Heart right ventricle (tissue), 16 donors: ENCODE measurements around the gene MYO10. TPM values are rescaled to one million over a fixed set of nuclear protein-coding genes. Genes with fewer than 3 reads are reported as not detected.
"Not testable (repeated sequence)": the region's sequence is repeated elsewhere in the genome, so short reads cannot be mapped to it uniquely, and the experiment has no call there.

Source experiments
- ATAC-seq, 8 donors: fragments of 200-7000 bp; cut with Tn5 transposase; one replicate each; pipeline ENCODE4 v1.9.1; 2020; ENCODE audit warnings: mild to moderate bottlenecking in 8 of 8, moderate library complexity in 8 of 8, moderate number of reproducible peaks in 1 of 8
- DNase-seq, 2 donors: peaks; one replicate each; pipeline ENCODE4 v3.0.0-alpha.2; 2020
- H3K27ac ChIP-seq, 10 donors: fragments of 200-600 bp; sonication (generic) in 2 of 10; one replicate each; pipeline versions ENCODE4 v1.5.0 to v1.8.0; 2020 to 2022; ENCODE audit warnings: mild to moderate bottlenecking in 3 of 10
- H3K27me3 ChIP-seq, 7 donors: fragments of 200-600 bp; one replicate each; pipeline ENCODE4 v1.8.0; 2021 to 2022; ENCODE audit warnings: mild to moderate bottlenecking in 2 of 7
- H3K36me3 ChIP-seq, 9 donors: fragments of 200-600 bp; sonication (generic) in 1 of 9; one replicate each; pipeline versions ENCODE4 v1.5.0 to v1.8.0; 2020 to 2022; ENCODE audit warnings: mild to moderate bottlenecking in 2 of 9
- H3K4me1 ChIP-seq, 9 donors: fragments of 200-600 bp; sonication (generic) in 1 of 9; one replicate each; pipeline versions ENCODE4 v1.5.0 to v1.8.0; 2020 to 2022; ENCODE audit warnings: mild to moderate bottlenecking in 4 of 9
- H3K4me3 ChIP-seq, 10 donors: fragments of 200-600 bp; sonication (generic) in 2 of 10; one replicate each; pipeline versions ENCODE4 v1.5.0 to v1.8.0; 2020 to 2022; ENCODE audit warnings: mild to moderate bottlenecking in 7 of 10, moderate library complexity in 2 of 10
- H3K9me3 ChIP-seq, 11 donors: fragments of 200-600 bp in 10 of 11; sonication (generic) in 2 of 11; one replicate each; pipeline versions ENCODE4 v1.5.0 to v1.8.0; 2013 to 2022; ENCODE audit warnings: mild to moderate bottlenecking in 2 of 11, control low read depth in 1 of 11, moderate library complexity in 1 of 11
- CTCF ChIP-seq, 9 donors: fragments of 200-600 bp; sonication (generic) in 2 of 9; IDR thresholded peaks; one replicate each; pipeline versions ENCODE4 v1.5.0 to v1.8.0; 2021 to 2022; ENCODE audit warnings: antibody characterized with exemption in 9 of 9, mild to moderate bottlenecking in 5 of 9, moderate library complexity in 1 of 9
- WGBS, 2 donors: extraction: QIAGEN DNeasy Blood & Tissue Kit; methylation state at CpG; one replicate each; pipeline ENCODE4 v1.1.7; 2013; ENCODE audit warnings: inconsistent platforms in 1 of 2; 5-methylcytosine and 5-hydroxymethylcytosine counted together
- intact Hi-C, 10 donors: fragments of 100-400 bp; cut with DNase I; formaldehyde crosslinking; loops; one replicate each; pipeline versions ENCODE4 v1.11.1 to v1.14.2; 2022
- polyA plus RNA-seq, 2 donors: library from polyadenylated mRNA; stranded (reverse); fragments of 200-250 nt; gene quantifications; one replicate each; pipeline ENCODE4 v1.2.3, GENCODE V29; 2013
- total RNA-seq, 10 donors: library from RNA; stranded (reverse); fragmentation: NEBNext Ultra II Directional in 3 of 10; extraction: Animal tissue kit (Norgen Biotek cat#: 25700) in 3 of 10; gene quantifications; one replicate each; pipeline versions ENCODE4 v1.2.1 to v1.2.4, GENCODE V29; 2021 to 2023
- donor health status: Arrhythmogenic right ventricular cardiomyopathy.
- donor health status: ischemic (EF 13 %, LVEDD 7.1; RV severe dilation, severe dysfunction).
- donor health status: healthy with polysubstance abuse.
- donor health status: DM: no; HTN: yes; CAD: no.
- donor health status: DM: no; HTN: no; CAD: no.
- donor health status: ischemic (EF 25% LVEDD 6.9; RV normal size, moderate dysfunction).
- donor health status: ischemic (EF 25% LVEDD 5.7; RV mildly dilated, moderate dysfunction).
- donor health status: healthy.
- donor health status: DM: yes; HTN: yes; CAD: no.
- donor health status: Ischemic cardiomyopathy.
- donor health status: ischemic (EF 35%, LVEDD 5.7; RV mildly dilated, moderate dysfunction).
- donor health status: nonischemic (EF 11% LVEDD 7.7; RV severe dilation, severe dysfunction).
- donor health status: DM: yes; HTN: yes; CAD: no.
- donor health status: PGD.
- donor health status: ischemic (EF 29% LVEDD 5.4; RV normal size, mild dysfunction).
- donor health status: nonischemic (EF 23%, LVEDD 6.1; RV moderate dilation, normal function).

The MYO10 gene
- total and polyA plus RNA-seq, 12 donors, result 1.2 to 8.2 (median 4.6) TPM

DNA sequence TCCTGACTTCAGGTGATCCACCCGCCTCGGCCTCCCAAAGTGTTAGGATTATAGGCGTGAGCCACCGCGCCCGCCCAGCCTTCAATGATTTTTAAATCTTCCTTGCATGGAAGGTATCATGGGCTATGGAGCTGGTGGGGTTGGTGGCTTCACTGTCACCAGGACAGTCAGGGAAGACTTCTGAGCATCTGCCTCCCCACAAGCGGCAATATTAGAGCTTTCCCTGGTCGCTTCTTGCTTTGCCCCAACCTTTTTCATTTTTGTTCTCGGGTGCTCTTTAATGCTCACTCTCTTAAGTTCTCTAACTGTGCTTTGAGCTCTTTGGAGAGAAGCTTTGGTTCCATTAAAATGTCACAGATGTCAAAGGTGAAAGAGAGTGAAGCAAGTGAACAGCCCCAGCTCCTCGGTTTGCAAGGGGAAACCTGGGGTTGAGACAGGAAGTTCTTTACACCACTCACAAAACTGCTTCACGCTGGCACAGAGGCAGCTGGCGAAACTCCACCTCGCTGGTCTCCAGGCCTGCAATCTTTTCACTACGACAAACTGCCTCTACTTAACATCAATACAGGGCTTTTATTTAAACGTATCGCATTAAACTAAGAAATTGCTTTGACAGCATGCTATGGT, 176.8 kb downstream of the MYO10 start:
- DNase-seq, result no peak
- Histone ChIP-seq H3K36me3 (peaks cover 0 to 91% (median 0%) of the 10 kb centered on the region in 9 donors), H3K27me3 (no peaks in the 10 kb centered on the region), H3K4me1 (no peaks in the 10 kb centered on the region), H3K4me3 (no peak overlapping the region), H3K9me3 (no peaks in the 10 kb centered on the region), H3K27ac (no peak overlapping the region)
- intact Hi-C loops, result no loop called here
- WGBS, 2 donors, result 88 to 89% methylated on average over 16 of the region's 16 CpGs
- TF ChIP-seq CTCF (IDR thresholded peaks at IDR 0.05), result no peak
- no peak for ATAC-seq

DNA sequence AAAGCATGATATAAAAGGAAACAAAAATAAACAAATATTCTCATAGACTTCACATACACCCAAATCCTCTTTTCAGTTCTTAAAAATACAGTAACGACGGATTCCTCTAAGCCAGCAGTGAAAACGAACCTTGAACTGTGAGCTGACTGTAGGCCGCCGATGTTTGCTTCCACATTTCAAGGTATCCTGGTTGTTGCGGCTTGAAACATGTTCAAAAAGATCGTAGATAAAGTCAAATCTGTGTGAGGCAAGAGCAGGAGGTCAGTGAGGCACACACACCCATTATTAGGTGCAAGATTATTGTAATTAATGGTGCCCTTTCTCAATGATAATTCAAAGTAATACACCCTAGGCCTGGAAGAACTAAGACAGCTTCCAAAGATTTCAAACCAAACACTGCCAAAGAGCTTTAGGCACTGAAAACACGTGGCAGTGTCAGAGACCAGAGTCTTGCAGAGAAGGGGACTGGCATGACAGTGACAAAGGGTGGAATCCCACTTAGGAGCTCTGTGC, 178.0 kb downstream of the MYO10 start:
- Histone ChIP-seq H3K9me3 (no peaks in the 10 kb centered on the region), H3K4me3 (no peak overlapping the region), H3K27me3 (no peaks in the 10 kb centered on the region), H3K27ac (no peak overlapping the region), H3K36me3 (peaks cover 0 to 79% (median 0%) of the 10 kb centered on the region in 9 donors), H3K4me1 (no peaks in the 10 kb centered on the region)
- DNase-seq, result no peak
- ATAC-seq, result no peak
- TF ChIP-seq CTCF (IDR thresholded peaks at IDR 0.05), result no peak
- WGBS, 2 donors, result 86 to 89% methylated on average over 8 of the region's 8 CpGs
- intact Hi-C loops, result no loop called here

GRCh38 chr5:16757577-16757976, 178.5 kb downstream of the MYO10 start:
- H3K27ac ChIP-seq, intact Hi-C loops, H3K4me1 ChIP-seq, H3K9me3 ChIP-seq, H3K4me3 ChIP-seq, H3K27me3 ChIP-seq, ATAC-seq, DNase-seq: not testable (repeated sequence)
- 96 to 97% methylated on average over 6 of the region's 6 CpGs for WGBS, 2 donors
- peaks cover 0 to 74% (median 0%) of the 10 kb centered on the region in 9 donors for H3K36me3 ChIP-seq

- ATAC-seq, result no peak
- 66 to 72% methylated on average over 6 of the region's 6 CpGs for WGBS, 2 donors
- no peaks in the 10 kb centered on the region for H3K27me3 ChIP-seq
Measured at GRCh38 chr5:16757146-16757545, 178.9 kb downstream of the MYO10 start.

More at GRCh38 chr5:16757146-16757545, 178.9 kb downstream of the MYO10 start:
- no peak for TF ChIP-seq CTCF (IDR thresholded peaks at IDR 0.05)
- Histone ChIP-seq H3K9me3 (no peaks in the 10 kb centered on the region), H3K27ac (no peak overlapping the region), H3K4me3 (no peak overlapping the region), H3K36me3 (peaks cover 0 to 70% (median 0%) of the 10 kb centered on the region in 9 donors), H3K4me1 (no peaks in the 10 kb centered on the region)
- intact Hi-C loops, result no loop called here
- DNase-seq, result no peak
